ENCODE measurements around the gene NCKAP5.

NCKAP5 gene

GRCh38 chr2:132664096-132664495 lies 904.2 kb downstream of the NCKAP5 start:
- no peak for DNase-seq (ENCODE audit: low read depth)

GRCh38 chr2:132662732-132663131 lies 905.5 kb downstream of the NCKAP5 start:
- DNase-seq (ENCODE audit: low read depth) = no peak

- no peak for DNase-seq (ENCODE audit: low read depth)
These were observed 908.9 kb downstream of the NCKAP5 start for GRCh38 chr2:132659331-132659730.

GRCh38 chr2:132656266-132656975 lies 911.8 kb downstream of the NCKAP5 start:
- DNase-seq (ENCODE audit: low read depth) = no peak

GRCh38 chr2:132654968-132655367 lies 913.3 kb downstream of the NCKAP5 start:
- no peak for DNase-seq (ENCODE audit: low read depth)

GRCh38 chr2:132654335-132654734 lies 913.9 kb downstream of the NCKAP5 start:
- no peak for DNase-seq (ENCODE audit: low read depth)

- no peak for DNase-seq (ENCODE audit: low read depth)
These were observed 915.8 kb downstream of the NCKAP5 start for GRCh38 chr2:132652474-132652873.

GRCh38 chr2:132651115-132652045 lies 916.9 kb downstream of the NCKAP5 start:
- DNase-seq (ENCODE audit: low read depth) = no peak

- DNase-seq (ENCODE audit: low read depth) = no peak
These were observed 921.6 kb downstream of the NCKAP5 start for GRCh38 chr2:132646540-132647108.

- no peak for DNase-seq (ENCODE audit: low read depth)
These were observed 922.3 kb downstream of the NCKAP5 start for GRCh38 chr2:132645722-132646539.

- DNase-seq (ENCODE audit: low read depth) = no peak
These were observed 923.1 kb downstream of the NCKAP5 start for GRCh38 chr2:132645176-132645575.

GRCh38 chr2:132642415-132642814 lies 925.8 kb downstream of the NCKAP5 start:
- DNase-seq (ENCODE audit: low read depth) = no peak

- DNase-seq (ENCODE audit: low read depth) = no peak
These were observed 926.4 kb downstream of the NCKAP5 start for GRCh38 chr2:132641819-132642218.

GRCh38 chr2:132640116-132640515 lies 928.1 kb downstream of the NCKAP5 start:
- DNase-seq (ENCODE audit: low read depth) = no peak

- no peak for DNase-seq (ENCODE audit: low read depth)
These were observed 929.8 kb downstream of the NCKAP5 start for GRCh38 chr2:132638313-132639040.

- no peak for DNase-seq (ENCODE audit: low read depth)
These were observed 931.9 kb downstream of the NCKAP5 start for GRCh38 chr2:132636346-132636745.

- DNase-seq (ENCODE audit: low read depth) = no peak
These were observed 934.6 kb downstream of the NCKAP5 start for GRCh38 chr2:132633635-132634034.

GRCh38 chr2:132632000-132632649 lies 936.1 kb downstream of the NCKAP5 start:
- no peak for DNase-seq (ENCODE audit: low read depth)

GRCh38 chr2:132627536-132627935 lies 940.7 kb downstream of the NCKAP5 start:
- no peak for DNase-seq (ENCODE audit: low read depth)

- no peak for DNase-seq (ENCODE audit: low read depth)
These were observed 945.0 kb downstream of the NCKAP5 start for GRCh38 chr2:132623096-132623839.
